K562 (cell line): ENCODE data around the gene GPD2. TPM values are rescaled to one million over a fixed set of nuclear protein-coding genes. Genes with fewer than 3 reads are reported as not detected.

Experiments used
- GTF2F1 ChIP-seq: IDR thresholded peaks from 2 replicates; pipeline ENCODE4 v1.6.1; 2011; ENCODE audit warnings: low read depth, low read length, improper control_type of control experiment
- polyA plus RNA-seq, 8 experiments: library from polyadenylated mRNA; depleted of rRNA in 4 of 8; stranded (reverse) in 5 of 8; unstranded in 3 of 8; fragments of >200 nt; fragmentation: Nextera tagmentation in 2 of 8; fragmentation: Illumina TruSeq in 1 of 8; extraction: Ambion mirVana in 2 of 8; extraction: Trizol in 1 of 8; gene quantifications; 2 replicates each; pipeline versions ENCODE4 v1.2.1 to v1.2.3, GENCODE V29; 2011 to 2014; ENCODE audit warnings: inconsistent platforms in 1 of 8, missing spikeins in 1 of 8
- total RNA-seq, 7 experiments: library from RNA; depleted of rRNA in 6 of 7; stranded (reverse); fragments of >200 nt in 6 of 7; fragmentation: Illumina TruSeq in 2 of 7; extraction: Trizol in 2 of 7; gene quantifications; 2 replicates each; pipeline versions ENCODE4 v1.2.1 to v1.2.3, GENCODE V29; 2011 to 2021; ENCODE audit warnings: low replicate concordance in 1 of 7
- TF ChIP-seq, protein P1 (sequence below), 2 experiments: fragments of 450-650 bp in 1 of 2; sonication (generic) in 1 of 2; formaldehyde crosslinking in 1 of 2; IDR thresholded peaks; 2 replicates each; pipeline versions ENCODE4 v1.7.1 to v1.9.0; 2016 to 2022; ENCODE audit warnings: inconsistent platforms in 1 of 2, mild to moderate bottlenecking in 1 of 2, missing genetic modification reagents in 1 of 2

GPD2 gene
- total and polyA plus RNA-seq, 9 of the 15 experiments (the other 6 are each of a cell fraction or from before 2014, with no cell fraction given): 5.2 to 39.2 (median 19.0) TPM

- TF ChIP-seq, protein P1, sequence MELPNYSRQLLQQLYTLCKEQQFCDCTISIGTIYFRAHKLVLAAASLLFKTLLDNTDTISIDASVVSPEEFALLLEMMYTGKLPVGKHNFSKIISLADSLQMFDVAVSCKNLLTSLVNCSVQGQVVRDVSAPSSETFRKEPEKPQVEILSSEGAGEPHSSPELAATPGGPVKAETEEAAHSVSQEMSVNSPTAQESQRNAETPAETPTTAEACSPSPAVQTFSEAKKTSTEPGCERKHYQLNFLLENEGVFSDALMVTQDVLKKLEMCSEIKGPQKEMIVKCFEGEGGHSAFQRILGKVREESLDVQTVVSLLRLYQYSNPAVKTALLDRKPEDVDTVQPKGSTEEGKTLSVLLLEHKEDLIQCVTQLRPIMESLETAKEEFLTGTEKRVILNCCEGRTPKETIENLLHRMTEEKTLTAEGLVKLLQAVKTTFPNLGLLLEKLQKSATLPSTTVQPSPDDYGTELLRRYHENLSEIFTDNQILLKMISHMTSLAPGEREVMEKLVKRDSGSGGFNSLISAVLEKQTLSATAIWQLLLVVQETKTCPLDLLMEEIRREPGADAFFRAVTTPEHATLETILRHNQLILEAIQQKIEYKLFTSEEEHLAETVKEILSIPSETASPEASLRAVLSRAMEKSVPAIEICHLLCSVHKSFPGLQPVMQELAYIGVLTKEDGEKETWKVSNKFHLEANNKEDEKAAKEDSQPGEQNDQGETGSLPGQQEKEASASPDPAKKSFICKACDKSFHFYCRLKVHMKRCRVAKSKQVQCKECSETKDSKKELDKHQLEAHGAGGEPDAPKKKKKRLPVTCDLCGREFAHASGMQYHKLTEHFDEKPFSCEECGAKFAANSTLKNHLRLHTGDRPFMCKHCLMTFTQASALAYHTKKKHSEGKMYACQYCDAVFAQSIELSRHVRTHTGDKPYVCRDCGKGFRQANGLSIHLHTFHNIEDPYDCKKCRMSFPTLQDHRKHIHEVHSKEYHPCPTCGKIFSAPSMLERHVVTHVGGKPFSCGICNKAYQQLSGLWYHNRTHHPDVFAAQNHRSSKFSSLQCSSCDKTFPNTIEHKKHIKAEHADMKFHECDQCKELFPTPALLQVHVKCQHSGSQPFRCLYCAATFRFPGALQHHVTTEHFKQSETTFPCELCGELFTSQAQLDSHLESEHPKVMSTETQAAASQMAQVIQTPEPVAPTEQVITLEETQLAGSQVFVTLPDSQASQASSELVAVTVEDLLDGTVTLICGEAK (IDR thresholded peaks at IDR 0.05): no peak
- TF ChIP-seq, protein P1 (CRISPR knock-in tag; IDR thresholded peaks at IDR 0.05): no peak
- TF ChIP-seq GTF2F1: no peak
Measured at GRCh38 chr2:156517419-156517818, 81.2 kb downstream of the GPD2 start (continued).
